Adrenal gland (tissue), 5 donors: Measurements from ENCODE around the gene GTSE1.

Experiments
- POLR2A ChIP-seq, 2 donors: fragments of 450-650 bp; IDR thresholded peaks; one replicate each; pipeline ENCODE4 v1.6.1; 2017; ENCODE audit warnings: antibody characterized with exemption in 2 of 2, mild to moderate bottlenecking in 2 of 2, moderate library complexity in 1 of 2
- TF ChIP-seq, protein P1 (sequence below), 6 experiments: fragments of 450-650 bp in 4 of 6; fragments of 200-600 bp in 2 of 6; sonication (generic) in 1 of 6; IDR thresholded peaks; 1 replicate in 5 of 6; 2 replicates in 1 of 6; pipeline versions ENCODE4 v1.5.1 to v1.8.0; 2016 to 2021; ENCODE audit warnings: antibody characterized with exemption in 6 of 6, mild to moderate bottlenecking in 2 of 6, moderate library complexity in 1 of 6
- donor health status: DM: no; HTN: no; CAD: no.

DNA sequence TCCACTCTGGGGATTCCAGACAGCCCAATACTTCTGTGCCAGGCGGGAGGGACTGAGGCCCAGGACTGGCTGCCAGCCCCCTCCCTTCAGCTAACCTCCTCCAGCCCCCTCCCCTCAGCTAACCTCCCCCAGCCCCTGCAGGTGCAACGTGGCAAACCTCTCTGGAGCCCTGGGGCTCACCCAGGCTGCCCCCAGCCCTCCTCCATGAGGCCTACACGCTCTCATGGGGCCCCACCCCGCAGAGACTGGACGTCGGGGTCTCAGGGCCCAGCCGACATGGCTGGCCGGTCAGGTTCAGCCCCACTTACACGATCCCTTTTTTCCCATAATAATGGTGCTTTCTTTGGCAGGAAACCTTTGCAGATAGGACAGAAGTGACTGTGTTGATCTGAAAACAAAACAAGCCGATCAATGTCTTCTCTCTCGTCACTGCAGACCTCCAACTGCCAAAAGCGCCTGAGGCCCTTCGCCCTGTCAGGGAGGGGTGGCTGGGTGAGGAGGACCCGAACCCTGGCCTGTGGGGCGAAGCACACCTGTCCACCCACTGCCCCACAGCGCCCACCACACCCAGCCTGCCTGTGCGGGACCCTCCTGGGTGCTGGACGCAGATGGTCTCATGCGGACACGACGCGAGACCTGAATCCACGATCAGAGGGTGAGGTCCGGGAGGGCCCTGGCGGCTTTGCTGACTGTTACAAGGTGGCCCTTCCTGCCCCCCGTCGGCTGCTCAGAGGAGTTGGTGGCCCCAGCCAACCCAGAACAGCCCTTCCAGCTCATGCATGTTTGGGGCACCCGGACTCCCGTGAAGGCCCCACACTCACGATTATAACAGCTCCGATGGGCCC is 72.4 kb downstream of the GTSE1 start:
- TF ChIP-seq, protein P1, sequence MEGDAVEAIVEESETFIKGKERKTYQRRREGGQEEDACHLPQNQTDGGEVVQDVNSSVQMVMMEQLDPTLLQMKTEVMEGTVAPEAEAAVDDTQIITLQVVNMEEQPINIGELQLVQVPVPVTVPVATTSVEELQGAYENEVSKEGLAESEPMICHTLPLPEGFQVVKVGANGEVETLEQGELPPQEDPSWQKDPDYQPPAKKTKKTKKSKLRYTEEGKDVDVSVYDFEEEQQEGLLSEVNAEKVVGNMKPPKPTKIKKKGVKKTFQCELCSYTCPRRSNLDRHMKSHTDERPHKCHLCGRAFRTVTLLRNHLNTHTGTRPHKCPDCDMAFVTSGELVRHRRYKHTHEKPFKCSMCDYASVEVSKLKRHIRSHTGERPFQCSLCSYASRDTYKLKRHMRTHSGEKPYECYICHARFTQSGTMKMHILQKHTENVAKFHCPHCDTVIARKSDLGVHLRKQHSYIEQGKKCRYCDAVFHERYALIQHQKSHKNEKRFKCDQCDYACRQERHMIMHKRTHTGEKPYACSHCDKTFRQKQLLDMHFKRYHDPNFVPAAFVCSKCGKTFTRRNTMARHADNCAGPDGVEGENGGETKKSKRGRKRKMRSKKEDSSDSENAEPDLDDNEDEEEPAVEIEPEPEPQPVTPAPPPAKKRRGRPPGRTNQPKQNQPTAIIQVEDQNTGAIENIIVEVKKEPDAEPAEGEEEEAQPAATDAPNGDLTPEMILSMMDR (IDR thresholded peaks at IDR 0.05) = no peak
- TF ChIP-seq POLR2A (IDR thresholded peaks at IDR 0.05) = no peak
